GM11168 (cell line): ENCODE results near the gene ACTN2.

Experiments used
- in situ Hi-C: fragments of 300-500 bp; cut with MboI; formaldehyde crosslinking; loops from one replicate; pipeline ENCODE4 v1.12.0; 2022; ENCODE audit warnings: low sequenced_read_pairs; ENCODE audit not compliant: unreplicated experiment

Gene ACTN2

GRCh38 chr1:236810018-236810417 lies 123.7 kb downstream of the ACTN2 start:
- in situ Hi-C loops, result no loop called here

DNA sequence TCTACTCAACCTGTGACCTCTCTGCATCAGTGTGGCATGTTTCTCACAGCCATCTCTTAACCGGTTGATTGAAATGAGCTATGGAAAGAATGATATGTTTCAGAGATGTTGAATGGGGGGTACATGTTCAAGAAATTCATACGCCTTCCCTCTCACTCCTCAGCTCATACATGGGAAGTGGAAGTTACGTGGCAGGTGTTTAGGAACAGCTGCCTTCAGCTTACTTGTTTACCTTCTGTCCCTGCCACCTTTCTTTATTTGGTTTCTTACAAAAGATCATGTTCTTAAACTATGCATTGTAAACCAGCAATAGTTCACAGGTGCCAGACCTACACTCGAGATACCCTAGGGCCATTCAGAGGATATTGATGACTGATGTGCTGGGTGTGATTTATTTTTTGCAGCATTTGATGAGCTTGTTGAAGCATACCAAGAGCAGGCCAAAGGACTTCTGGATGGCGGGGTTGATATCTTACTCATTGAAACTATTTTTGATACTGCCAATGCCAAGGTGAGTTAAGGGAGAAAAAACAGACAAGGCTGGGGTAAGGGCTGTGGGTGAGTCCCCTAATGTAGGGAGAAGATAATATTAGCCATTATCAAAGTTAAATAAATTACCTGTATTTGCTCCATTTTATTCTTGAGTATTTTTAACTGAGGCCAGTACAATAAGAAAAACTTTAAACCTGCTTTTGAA lies 126.2 kb downstream of the ACTN2 start:
- in situ Hi-C loops, result no loop called here
